Neutrophil (primary cell): Measurements from ENCODE around the gene MTHFD1.

Source experiments
- H3K27ac ChIP-seq: fragments of 200-600 bp; sonication (generic); 2 replicates; pipeline ENCODE4 v1.5.1; 2016; ENCODE audit warnings: mild to moderate bottlenecking, moderate library complexity
- H3K27me3 ChIP-seq: fragments of 200-600 bp; sonication (generic); 2 replicates; pipeline ENCODE4 v1.6.0; 2016; ENCODE audit warnings: mild to moderate bottlenecking
- H3K36me3 ChIP-seq: fragments of 200-600 bp; sonication (generic); 2 replicates; pipeline ENCODE4 v1.5.1; 2017
- H3K4me1 ChIP-seq, 2 experiments: fragments of 200-600 bp in 1 of 2; sonication (generic) in 1 of 2; 1 replicate in 1 of 2; 2 replicates in 1 of 2; pipeline versions ENCODE4 v1.5.1 to v1.6.1; 2013 to 2016; ENCODE audit warnings: low read depth in 1 of 2, low read length in 1 of 2, mild to moderate bottlenecking in 1 of 2, moderate library complexity in 1 of 2; ENCODE audit not compliant: control insufficient read depth in 1 of 2, insufficient read depth in 1 of 2
- H3K4me3 ChIP-seq, 2 experiments: fragments of 200-600 bp in 1 of 2; sonication (generic) in 1 of 2; 1 replicate in 1 of 2; 2 replicates in 1 of 2; pipeline ENCODE4 v1.5.1; 2013 to 2016; ENCODE audit warnings: low read depth in 1 of 2, low read length in 1 of 2, mild to moderate bottlenecking in 1 of 2, moderate library complexity in 1 of 2
- H3K9me3 ChIP-seq: fragments of 200-600 bp; sonication (generic); 2 replicates; pipeline ENCODE4 v1.5.1; 2016
- CTCF ChIP-seq: fragments of 200-600 bp; sonication (generic); IDR thresholded peaks from 2 replicates; pipeline ENCODE4 v1.5.1; 2016; ENCODE audit warnings: antibody characterized with exemption

Gene MTHFD1

GRCh38 chr14:64419003-64419402 lies 30.9 kb downstream of the MTHFD1 start:
- Histone ChIP-seq H3K27ac (no peak overlapping the region), H3K27me3 (no peaks in the 10 kb centered on the region), H3K4me1 (no peaks in the 10 kb centered on the region), H3K9me3 (no peaks in the 10 kb centered on the region), H3K36me3 (peaks cover 35% of the 10 kb centered on the region), H3K4me3 (no peak overlapping the region)
- TF ChIP-seq CTCF: no peak

- TF ChIP-seq CTCF: no peak
- Histone ChIP-seq H3K4me1 (no peaks in the 10 kb centered on the region), H3K9me3 (no peaks in the 10 kb centered on the region), H3K27ac (no peak overlapping the region), H3K4me3 (no peak overlapping the region), H3K27me3 (no peaks in the 10 kb centered on the region), H3K36me3 (peaks cover 28% of the 10 kb centered on the region)
Observed at GRCh38 chr14:64421166-64421565, 33.0 kb downstream of the MTHFD1 start.

- H3K27me3 ChIP-seq: no peaks in the 10 kb centered on the region
- no peak overlapping the region for H3K4me3 ChIP-seq
- no peaks in the 10 kb centered on the region for H3K4me1 ChIP-seq
- TF ChIP-seq CTCF: no peak
- no peak overlapping the region for H3K27ac ChIP-seq
- no peaks in the 10 kb centered on the region for H3K9me3 ChIP-seq
- peaks cover 25% of the 10 kb centered on the region for H3K36me3 ChIP-seq
Observed at GRCh38 chr14:64422005-64422404, 33.9 kb downstream of the MTHFD1 start.

GRCh38 chr14:64422756-64423155 lies 34.6 kb downstream of the MTHFD1 start:
- Histone ChIP-seq H3K27me3 (no peaks in the 10 kb centered on the region), H3K27ac (no peak overlapping the region), H3K9me3 (no peaks in the 10 kb centered on the region), H3K4me1 (no peaks in the 10 kb centered on the region), H3K36me3 (peaks cover 31% of the 10 kb centered on the region), H3K4me3 (no peak overlapping the region)
- no peak for TF ChIP-seq CTCF

- no peak for TF ChIP-seq CTCF
- no peaks in the 10 kb centered on the region for H3K9me3 ChIP-seq
- H3K27ac ChIP-seq: no peak overlapping the region
- no peaks in the 10 kb centered on the region for H3K27me3 ChIP-seq
- H3K4me3 ChIP-seq: no peak overlapping the region
- H3K4me1 ChIP-seq: no peaks in the 10 kb centered on the region
- peaks cover 29% of the 10 kb centered on the region for H3K36me3 ChIP-seq
Observed at GRCh38 chr14:64423987-64424386, 35.8 kb downstream of the MTHFD1 start.

- no peak for TF ChIP-seq CTCF
- peaks cover 26% of the 10 kb centered on the region for H3K36me3 ChIP-seq
- no peak overlapping the region for H3K4me3 ChIP-seq
- no peak overlapping the region for H3K27ac ChIP-seq
- H3K27me3 ChIP-seq: no peaks in the 10 kb centered on the region
- no peaks in the 10 kb centered on the region for H3K4me1 ChIP-seq
- no peaks in the 10 kb centered on the region for H3K9me3 ChIP-seq
Observed at GRCh38 chr14:64434528-64434927, 46.4 kb downstream of the MTHFD1 start.
